Neural crest cell (in vitro differentiated cells): Measurements from ENCODE around the gene NEB. TPM values are rescaled to one million over a fixed set of nuclear protein-coding genes. Genes with fewer than 3 reads are reported as not detected.

Experiments
- DNase-seq: peaks from one replicate; pipeline ENCODE4 v3.0.0; 2021; ENCODE audit warnings: low read depth, mixed read lengths, low spot score
- H3K27ac Mint-ChIP-seq: one replicate; pipeline ENCODE4 v1.8.0; 2021; ENCODE audit warnings: mild to moderate bottlenecking, mixed read lengths; ENCODE audit not compliant: unreplicated experiment
- H3K27me3 Mint-ChIP-seq: 2 replicates; pipeline ENCODE4 v1.8.0; 2021; ENCODE audit warnings: low read depth, mild to moderate bottlenecking, mixed read lengths
- H3K36me3 Mint-ChIP-seq: 2 replicates; pipeline ENCODE4 v1.8.0; 2021; ENCODE audit warnings: low read depth, mild to moderate bottlenecking, mixed read lengths
- H3K4me1 Mint-ChIP-seq: 2 replicates; pipeline ENCODE4 v1.8.0; 2021; ENCODE audit warnings: mixed read lengths
- H3K4me3 Mint-ChIP-seq: one replicate; pipeline ENCODE4 v1.8.0; 2021; ENCODE audit warnings: mild to moderate bottlenecking, mixed read lengths
- H3K9me3 Mint-ChIP-seq: 2 replicates; pipeline ENCODE4 v1.8.0; 2021; ENCODE audit warnings: mixed read lengths
- total RNA-seq: library from RNA; stranded (reverse); gene quantifications from 2 replicates; pipeline ENCODE4 v1.2.1, GENCODE V29; 2021
- TF ChIP-seq, protein P1 (sequence below): fragments of 200-600 bp; sonication (generic); conservative IDR thresholded peaks from 2 replicates; pipeline ENCODE4 v1.5.0; 2021; ENCODE audit warnings: antibody characterized with exemption, mild to moderate bottlenecking

The NEB gene
- total RNA-seq, 1 donor from 2014 or later: 0.77 TPM

GRCh38 chr2:151766437-151767153 lies 32.3 kb upstream of the NEB start:
- H3K27me3 Mint-ChIP-seq: no peaks in the 10 kb centered on the region
- H3K36me3 Mint-ChIP-seq: peaks cover 8% of the 10 kb centered on the region
- no peak overlapping the region for H3K4me3 Mint-ChIP-seq
- H3K27ac Mint-ChIP-seq: no peak overlapping the region
- no peaks in the 10 kb centered on the region for H3K9me3 Mint-ChIP-seq
- TF ChIP-seq, protein P1, sequence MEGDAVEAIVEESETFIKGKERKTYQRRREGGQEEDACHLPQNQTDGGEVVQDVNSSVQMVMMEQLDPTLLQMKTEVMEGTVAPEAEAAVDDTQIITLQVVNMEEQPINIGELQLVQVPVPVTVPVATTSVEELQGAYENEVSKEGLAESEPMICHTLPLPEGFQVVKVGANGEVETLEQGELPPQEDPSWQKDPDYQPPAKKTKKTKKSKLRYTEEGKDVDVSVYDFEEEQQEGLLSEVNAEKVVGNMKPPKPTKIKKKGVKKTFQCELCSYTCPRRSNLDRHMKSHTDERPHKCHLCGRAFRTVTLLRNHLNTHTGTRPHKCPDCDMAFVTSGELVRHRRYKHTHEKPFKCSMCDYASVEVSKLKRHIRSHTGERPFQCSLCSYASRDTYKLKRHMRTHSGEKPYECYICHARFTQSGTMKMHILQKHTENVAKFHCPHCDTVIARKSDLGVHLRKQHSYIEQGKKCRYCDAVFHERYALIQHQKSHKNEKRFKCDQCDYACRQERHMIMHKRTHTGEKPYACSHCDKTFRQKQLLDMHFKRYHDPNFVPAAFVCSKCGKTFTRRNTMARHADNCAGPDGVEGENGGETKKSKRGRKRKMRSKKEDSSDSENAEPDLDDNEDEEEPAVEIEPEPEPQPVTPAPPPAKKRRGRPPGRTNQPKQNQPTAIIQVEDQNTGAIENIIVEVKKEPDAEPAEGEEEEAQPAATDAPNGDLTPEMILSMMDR: no peak
- H3K4me1 Mint-ChIP-seq: peaks cover 18% of the 10 kb centered on the region
- no peak for DNase-seq

DNA sequence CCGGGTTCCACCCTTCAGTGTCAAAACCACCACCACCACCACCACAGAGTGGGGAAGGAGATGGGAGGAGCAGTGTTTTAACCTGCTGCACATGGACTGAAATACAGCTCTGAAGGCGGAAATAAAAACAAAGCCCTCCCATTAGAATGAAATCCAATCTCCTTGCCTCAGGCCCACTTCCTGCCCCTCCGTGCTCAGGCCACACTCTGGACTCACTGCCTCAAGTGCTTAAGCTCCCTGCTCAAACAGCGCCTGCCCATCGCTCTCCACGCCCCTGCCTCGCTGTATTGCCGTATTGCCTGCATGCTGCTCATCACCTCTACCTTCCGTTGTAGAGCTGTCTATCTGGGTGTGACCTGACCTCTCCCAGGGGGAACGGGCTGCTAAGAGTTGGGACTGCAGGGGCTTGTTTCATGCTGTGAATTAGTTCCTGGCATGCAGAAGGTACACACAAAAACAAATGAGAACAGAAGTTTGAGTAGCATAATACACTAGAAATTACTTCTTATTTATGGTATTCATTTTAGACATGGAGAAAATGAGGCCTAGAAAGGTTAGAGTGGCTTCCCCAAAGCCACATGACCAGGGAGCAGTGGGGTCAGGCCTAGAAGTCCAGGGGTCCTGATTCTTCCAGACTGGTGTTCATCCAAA lies 31.6 kb upstream of the NEB start:
- TF ChIP-seq, protein P1: no peak
- Mint-ChIP-seq H3K4me3 (no peak overlapping the region), H3K9me3 (no peaks in the 10 kb centered on the region), H3K36me3 (peaks cover 8% of the 10 kb centered on the region), H3K27ac (no peak overlapping the region), H3K27me3 (no peaks in the 10 kb centered on the region), H3K4me1 (peaks cover 18% of the 10 kb centered on the region)
- DNase-seq: no peak

GRCh38 chr2:151762694-151763093 lies 28.4 kb upstream of the NEB start:
- H3K4me1 Mint-ChIP-seq: peaks cover 23% of the 10 kb centered on the region
- peaks cover 6% of the 10 kb centered on the region for H3K36me3 Mint-ChIP-seq
- TF ChIP-seq, protein P1: no peak
- no peaks in the 10 kb centered on the region for H3K27me3 Mint-ChIP-seq
- H3K4me3 Mint-ChIP-seq: no peak overlapping the region
- DNase-seq: no peak
- H3K9me3 Mint-ChIP-seq: no peaks in the 10 kb centered on the region
- no peak overlapping the region for H3K27ac Mint-ChIP-seq

GRCh38 chr2:151761687-151762086 lies 27.4 kb upstream of the NEB start:
- TF ChIP-seq, protein P1: no peak
- peaks cover 20% of the 10 kb centered on the region for H3K4me1 Mint-ChIP-seq
- no peaks in the 10 kb centered on the region for H3K9me3 Mint-ChIP-seq
- H3K27ac Mint-ChIP-seq: no peak overlapping the region
- no peak for DNase-seq
- H3K4me3 Mint-ChIP-seq: no peak overlapping the region
- no peaks in the 10 kb centered on the region for H3K27me3 Mint-ChIP-seq
- H3K36me3 Mint-ChIP-seq: peaks cover 6% of the 10 kb centered on the region

GRCh38 chr2:151761193-151761592 lies 26.9 kb upstream of the NEB start:
- no peak for DNase-seq
- H3K27ac Mint-ChIP-seq: peak overlapping the region; percentile 4
- no peak overlapping the region for H3K4me3 Mint-ChIP-seq
- H3K9me3 Mint-ChIP-seq: no peaks in the 10 kb centered on the region
- no peaks in the 10 kb centered on the region for H3K27me3 Mint-ChIP-seq
- TF ChIP-seq, protein P1: no peak
- peaks cover 6% of the 10 kb centered on the region for H3K36me3 Mint-ChIP-seq
- H3K4me1 Mint-ChIP-seq: peaks cover 16% of the 10 kb centered on the region
